T-helper 1 cell treated with Interleukin-12 subunit alpha and Interleukin-12 subunit beta and Interleukin-4 antibody, amounts not matched to agents 30 ng/mL and 1 ng/mL, for 36 hours (primary cell): Measurements from ENCODE around the gene BEX2. TPM values are rescaled to one million over a fixed set of nuclear protein-coding genes. Genes with fewer than 3 reads are reported as not detected.

Experiments used
- intact Hi-C: fragments of 100-400 bp; cut with micrococcal nuclease; formaldehyde crosslinking; loops from one replicate; pipeline ENCODE4 v1.15.1; 2024
- total RNA-seq: library from RNA; stranded (reverse); gene quantifications from 2 replicates; pipeline ENCODE4 v1.2.3, GENCODE V29; 2022

The BEX2 gene
- total RNA-seq, 1 donor from 2014 or later: 3.9 TPM

DNA sequence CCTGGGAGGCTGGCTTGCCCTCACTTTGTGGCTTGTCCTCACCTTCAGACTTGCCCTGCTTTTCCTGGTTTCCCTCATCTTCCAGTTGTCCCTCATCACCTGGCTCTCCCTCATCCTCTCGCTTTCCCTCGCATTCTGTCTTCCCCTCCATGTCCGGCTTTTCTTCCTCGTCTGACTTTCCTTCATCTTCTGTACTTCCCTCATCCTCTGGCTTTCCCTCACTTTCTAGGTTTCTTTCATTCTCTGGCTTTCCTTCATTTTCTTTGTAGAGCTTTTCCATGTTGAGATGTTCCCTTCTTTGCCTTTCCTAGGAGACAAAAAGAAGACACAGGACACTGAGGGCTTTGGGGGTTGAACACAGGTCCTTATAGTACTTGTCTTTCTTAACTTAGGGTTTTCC lies 36.5 kb downstream of the BEX2 start:
- intact Hi-C loops: no loop called here

Other genes starting within 250 kb of the BEX2 start
- not detected in 2 replicates for gene BEX1, start 246.8 kb downstream of the BEX2 start, total RNA-seq
- not detected in 2 replicates for gene NXF3, start 217.8 kb downstream of the BEX2 start, total RNA-seq
- 6.4 and 7.8 TPM in 2 replicates for gene BEX4, start 95.9 kb downstream of the BEX2 start, total RNA-seq
- gene TCEAL8, start 55.8 kb downstream of the BEX2 start, total RNA-seq: 27.8 and 30.0 TPM in 2 replicates
- gene TCEAL5, start 34.2 kb downstream of the BEX2 start, total RNA-seq: not detected in 2 replicates
- gene TCEAL7, start 19.2 kb upstream of the BEX2 start, total RNA-seq: not detected in 2 replicates
- gene TCEAL9, start 45.5 kb upstream of the BEX2 start, total RNA-seq: 0.54 and 0.98 TPM in 2 replicates
- 5.3 and 7.4 TPM in 2 replicates for gene BEX3, start 65.5 kb upstream of the BEX2 start, total RNA-seq
- 0.20 and 0.32 TPM in 2 replicates for gene RAB40A, start 208.5 kb upstream of the BEX2 start, total RNA-seq